PFSK-1 (cell line): ENCODE results near the gene ZNF497.

Experiments
- FOXP2 ChIP-seq: optimal IDR thresholded peaks from 2 replicates; pipeline ENCODE3; 2011; ENCODE audit warnings: borderline replicate concordance, control low read depth, inconsistent platforms; ENCODE audit not compliant: insufficient read depth; ENCODE audit errors: extremely low read length, extremely low read depth
- POLR2AphosphoS5 ChIP-seq: IDR thresholded peaks from 2 replicates; pipeline ENCODE4 v1.6.1; 2012; ENCODE audit warnings: low read depth, mild to moderate bottlenecking, control low read depth, low read length, moderate library complexity
- SIN3A ChIP-seq: IDR thresholded peaks from 2 replicates; pipeline ENCODE4 v1.6.1; 2012; ENCODE audit warnings: mild to moderate bottlenecking, low read length, moderate library complexity, borderline replicate concordance; ENCODE audit not compliant: insufficient read depth
- TAF1 ChIP-seq: IDR thresholded peaks from 2 replicates; pipeline ENCODE4 v1.6.1; 2012; ENCODE audit warnings: low read length, control low read depth, borderline replicate concordance; ENCODE audit not compliant: insufficient read depth
- TF ChIP-seq, protein P1 (sequence below), 2 experiments: IDR thresholded peaks; 2 replicates each; pipeline versions ENCODE4 v1.6.1 to v1.8.0; 2011 to 2012; ENCODE audit warnings: low read depth in 2 of 2, low read length in 2 of 2, control low read depth in 1 of 2, inconsistent platforms in 1 of 2, mild to moderate bottlenecking in 1 of 2, moderate library complexity in 1 of 2; ENCODE audit not compliant: insufficient read depth in 1 of 2

Gene ZNF497

DNA sequence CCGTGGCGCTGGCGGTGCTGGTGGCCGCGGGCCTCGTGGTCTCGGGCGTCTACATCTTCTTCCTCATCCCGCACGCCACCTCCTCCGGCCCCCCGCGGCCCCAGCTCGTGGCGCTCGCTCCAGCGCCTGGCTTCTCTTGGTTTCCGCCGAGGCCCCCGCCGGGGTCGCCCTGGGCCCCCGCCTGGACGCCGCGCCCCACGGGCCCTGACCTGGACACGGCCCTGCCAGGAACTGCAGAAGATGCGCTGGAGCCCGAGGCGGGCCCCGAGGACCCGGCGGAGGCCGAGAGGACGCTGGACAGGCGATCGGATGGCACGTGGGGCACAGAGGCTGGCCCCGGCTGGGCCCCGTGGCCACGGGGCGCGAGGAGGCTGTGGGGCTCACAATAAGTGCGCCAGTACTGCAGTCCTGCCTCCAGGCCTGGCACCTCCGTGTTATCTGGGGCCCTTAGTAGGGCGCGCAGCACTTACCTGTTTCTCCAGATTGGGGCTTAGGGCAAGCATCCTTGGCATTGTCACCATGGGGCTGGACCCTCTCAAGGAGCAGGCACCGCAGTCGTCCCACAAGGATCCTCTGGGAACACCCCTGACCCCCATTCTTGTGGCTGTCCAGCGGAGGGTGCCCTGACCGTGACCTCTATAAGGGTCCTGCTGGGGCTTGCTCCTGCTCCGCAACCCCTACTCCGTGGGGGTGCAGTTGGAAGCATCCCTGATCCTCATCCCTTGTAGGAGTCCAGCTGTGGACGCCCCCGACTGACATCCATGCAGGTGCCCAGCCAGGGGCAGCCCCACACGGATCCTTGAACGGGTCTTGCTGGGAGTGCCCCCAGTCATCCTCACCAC lies 34.4 kb upstream of the ZNF497 start:
- no peak for TF ChIP-seq FOXP2
- TF ChIP-seq, protein P1, sequence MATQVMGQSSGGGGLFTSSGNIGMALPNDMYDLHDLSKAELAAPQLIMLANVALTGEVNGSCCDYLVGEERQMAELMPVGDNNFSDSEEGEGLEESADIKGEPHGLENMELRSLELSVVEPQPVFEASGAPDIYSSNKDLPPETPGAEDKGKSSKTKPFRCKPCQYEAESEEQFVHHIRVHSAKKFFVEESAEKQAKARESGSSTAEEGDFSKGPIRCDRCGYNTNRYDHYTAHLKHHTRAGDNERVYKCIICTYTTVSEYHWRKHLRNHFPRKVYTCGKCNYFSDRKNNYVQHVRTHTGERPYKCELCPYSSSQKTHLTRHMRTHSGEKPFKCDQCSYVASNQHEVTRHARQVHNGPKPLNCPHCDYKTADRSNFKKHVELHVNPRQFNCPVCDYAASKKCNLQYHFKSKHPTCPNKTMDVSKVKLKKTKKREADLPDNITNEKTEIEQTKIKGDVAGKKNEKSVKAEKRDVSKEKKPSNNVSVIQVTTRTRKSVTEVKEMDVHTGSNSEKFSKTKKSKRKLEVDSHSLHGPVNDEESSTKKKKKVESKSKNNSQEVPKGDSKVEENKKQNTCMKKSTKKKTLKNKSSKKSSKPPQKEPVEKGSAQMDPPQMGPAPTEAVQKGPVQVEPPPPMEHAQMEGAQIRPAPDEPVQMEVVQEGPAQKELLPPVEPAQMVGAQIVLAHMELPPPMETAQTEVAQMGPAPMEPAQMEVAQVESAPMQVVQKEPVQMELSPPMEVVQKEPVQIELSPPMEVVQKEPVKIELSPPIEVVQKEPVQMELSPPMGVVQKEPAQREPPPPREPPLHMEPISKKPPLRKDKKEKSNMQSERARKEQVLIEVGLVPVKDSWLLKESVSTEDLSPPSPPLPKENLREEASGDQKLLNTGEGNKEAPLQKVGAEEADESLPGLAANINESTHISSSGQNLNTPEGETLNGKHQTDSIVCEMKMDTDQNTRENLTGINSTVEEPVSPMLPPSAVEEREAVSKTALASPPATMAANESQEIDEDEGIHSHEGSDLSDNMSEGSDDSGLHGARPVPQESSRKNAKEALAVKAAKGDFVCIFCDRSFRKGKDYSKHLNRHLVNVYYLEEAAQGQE (IDR thresholded peaks at IDR 0.05; ENCODE audit: insufficient read depth in 1 of 2, low read depth in 2 of 2, low read length in 2 of 2) = no peak
- no peak for TF ChIP-seq TAF1
- TF ChIP-seq SIN3A = no peak
- 0 out of 2 replicates have a peak, but pooled peaks have one; percentile 29 for TF ChIP-seq POLR2AphosphoS5

DNA sequence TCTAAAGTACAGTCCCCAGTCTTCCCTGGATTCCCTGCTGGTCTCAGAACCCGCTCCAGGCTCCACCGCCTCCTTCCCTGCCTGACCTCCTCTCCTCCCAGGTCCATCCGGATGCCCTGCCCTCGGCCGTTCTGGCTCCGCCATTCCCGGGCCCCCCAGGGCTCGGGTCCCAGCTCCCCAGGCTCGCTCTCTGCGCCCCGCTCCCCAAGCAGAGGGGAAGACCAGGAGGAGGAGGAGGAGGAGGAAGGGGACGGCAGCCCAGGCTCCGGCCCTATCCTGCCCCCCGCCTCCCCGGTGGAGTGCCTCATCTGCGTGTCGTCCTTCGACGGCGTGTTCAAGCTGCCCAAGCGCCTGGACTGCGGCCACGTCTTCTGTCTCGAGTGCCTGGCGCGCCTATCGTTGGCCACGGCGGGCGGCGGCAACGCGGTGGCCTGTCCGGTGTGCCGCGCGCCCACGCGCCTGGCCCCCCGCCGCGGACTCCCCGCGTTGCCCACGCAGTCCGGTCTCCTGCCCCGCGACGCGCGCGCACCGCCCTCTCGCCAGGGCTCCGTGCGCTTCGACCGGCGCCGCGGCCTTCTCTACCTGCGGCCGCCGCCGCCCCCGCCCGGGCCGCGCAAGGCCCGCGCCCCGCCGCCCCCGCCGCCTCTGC lies 33.6 kb upstream of the ZNF497 start:
- TF ChIP-seq POLR2AphosphoS5 = no peak; the same call in 1 of the 2 replicates
- TF ChIP-seq FOXP2 = no peak
- no peak for TF ChIP-seq SIN3A
- TF ChIP-seq, protein P1 (IDR thresholded peaks at IDR 0.05; ENCODE audit: insufficient read depth in 1 of 2, low read depth in 2 of 2, low read length in 2 of 2) = no peak
- no peak for TF ChIP-seq TAF1

DNA sequence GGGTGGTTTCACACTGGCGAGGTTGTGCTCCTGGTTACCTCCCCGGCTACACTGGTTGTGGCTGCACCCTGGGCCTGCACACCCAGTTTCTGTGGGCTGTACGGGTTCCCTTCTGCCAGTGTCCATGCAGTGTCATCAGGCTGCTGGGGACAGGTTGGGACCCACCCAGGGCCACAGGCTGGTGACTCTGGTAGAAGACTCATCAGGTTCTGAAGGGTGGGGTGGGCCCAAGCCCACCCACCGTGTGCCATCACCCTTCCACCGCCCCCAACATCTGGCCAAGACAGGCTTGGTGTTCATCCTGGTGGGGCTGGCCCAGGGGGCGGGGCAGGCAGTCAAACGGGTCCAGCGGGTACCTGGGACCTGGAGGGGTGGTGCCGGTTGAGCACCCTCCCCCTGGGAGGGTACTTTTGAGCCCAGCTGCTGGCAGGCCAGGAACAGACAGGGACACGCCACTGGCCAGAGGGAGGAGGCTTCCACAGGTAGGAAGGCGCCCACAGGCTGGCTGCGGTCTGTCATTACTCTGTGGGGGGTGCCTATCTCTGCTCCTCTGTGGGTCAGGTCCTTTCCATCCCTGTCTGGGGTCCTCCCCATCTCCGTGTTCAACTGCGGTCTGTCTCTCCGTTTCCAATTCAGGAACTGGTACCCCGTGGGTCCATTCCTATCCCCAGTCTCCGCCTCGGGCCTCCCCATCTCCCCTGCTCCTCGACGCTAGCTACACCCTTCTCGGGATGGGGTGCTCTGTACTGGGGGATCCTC lies 32.8 kb upstream of the ZNF497 start, which contains the start of gene RNF225:
TSS of gene RNF225 (plus strand) at position 437 of the 759 bp plus-strand sequence. CDS start 434 bp downstream, outside the sequence.
- TF ChIP-seq TAF1 = no peak
- no peak for TF ChIP-seq FOXP2
- TF ChIP-seq, protein P1 (IDR thresholded peaks at IDR 0.05; ENCODE audit: insufficient read depth in 1 of 2, low read depth in 2 of 2, low read length in 2 of 2) = no peak
- TF ChIP-seq POLR2AphosphoS5 = peak; percentile 75
- no peak; the same call in 1 of the 2 replicates for TF ChIP-seq SIN3A

DNA sequence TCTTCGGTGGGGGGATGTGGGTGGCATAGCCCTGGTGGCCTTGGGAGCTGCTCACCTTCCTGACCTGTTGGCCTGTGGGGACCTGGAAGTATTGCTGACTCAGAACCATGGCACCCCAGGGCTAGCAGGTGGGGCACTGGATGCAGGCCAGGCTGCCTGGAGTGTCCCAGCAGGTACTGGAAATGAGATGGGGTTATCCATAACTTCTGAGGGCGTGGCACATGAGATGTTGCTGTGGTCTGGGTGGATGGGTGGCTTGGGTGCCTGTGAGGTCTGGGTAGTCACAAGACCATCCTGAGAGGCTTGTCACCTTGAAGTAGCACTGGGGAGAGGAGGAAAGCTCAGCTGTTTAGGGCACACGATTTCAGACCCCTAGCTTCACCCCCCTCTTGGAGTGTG lies 32.3 kb upstream of the ZNF497 start:
- TF ChIP-seq, protein P1 (IDR thresholded peaks at IDR 0.05; ENCODE audit: insufficient read depth in 1 of 2, low read depth in 2 of 2, low read length in 2 of 2) = no peak
- no peak for TF ChIP-seq FOXP2
- TF ChIP-seq SIN3A = no peak
- no peak for TF ChIP-seq TAF1
- no peak for TF ChIP-seq POLR2AphosphoS5
